NCI-H69 (cell line): Measurements from ENCODE around the gene POLR1C.
"Not testable (repeated sequence)": the region's sequence is repeated elsewhere in the genome, so short reads cannot be mapped to it uniquely, and the experiment has no call there.

Experiments
- DNase-seq: peaks from one replicate; lab custom pipeline; 2025; lab: John Stamatoyannopoulos, UW

The POLR1C gene

GRCh38 chr6:43516697-43517504 lies at the start of gene POLR1C, which contains the start of gene YIPF3:
Gene POLR1C (plus strand): TSS chr6:43517089. CDS start chr6:43517110, 21 bp downstream.
Gene YIPF3 (minus strand): TSS chr6:43516926. CDS start chr6:43516807, 119 bp downstream.
- DNase-seq = peak; percentile 99

DNA sequence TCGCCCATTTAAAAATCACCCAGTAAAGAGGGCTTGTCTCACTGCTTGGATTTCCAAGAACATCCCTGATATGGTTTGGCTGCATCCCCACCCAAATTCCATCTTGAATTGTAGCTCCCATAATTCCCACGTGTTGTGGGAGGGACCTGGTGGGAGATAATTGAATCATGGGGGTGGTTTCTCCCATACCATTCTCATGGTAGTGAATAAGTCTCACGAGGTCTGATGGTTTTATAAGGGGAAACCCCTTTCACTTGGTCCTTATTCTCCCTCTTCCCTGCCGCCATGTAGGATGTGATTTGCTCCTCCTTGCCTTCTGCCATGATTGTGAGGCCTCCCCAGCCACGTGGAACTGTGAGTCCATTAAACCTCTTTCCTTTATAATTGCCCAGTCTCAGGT lies 49.6 kb upstream of the POLR1C start:
- DNase-seq = not testable (repeated sequence)

DNA sequence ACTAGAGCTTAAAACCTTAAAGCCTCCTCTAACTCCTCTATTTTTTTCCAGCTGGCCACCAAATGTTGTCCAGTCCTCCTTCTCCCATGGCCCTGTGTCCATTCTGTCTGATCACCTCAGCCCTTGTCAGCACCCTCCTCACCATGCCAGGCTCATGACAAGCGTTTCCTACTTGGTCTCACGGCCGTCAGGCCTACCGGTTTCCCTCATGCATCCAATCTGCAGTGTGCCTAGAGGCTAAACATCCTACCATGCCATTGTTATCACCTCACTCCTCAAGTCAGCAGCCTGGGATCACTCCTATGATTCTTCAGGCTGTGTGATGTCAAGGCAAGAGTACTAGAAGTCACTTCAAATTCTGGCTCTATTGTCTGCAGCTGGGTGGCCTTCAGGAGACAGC lies 49.1 kb upstream of the POLR1C start:
- DNase-seq = no peak

DNA sequence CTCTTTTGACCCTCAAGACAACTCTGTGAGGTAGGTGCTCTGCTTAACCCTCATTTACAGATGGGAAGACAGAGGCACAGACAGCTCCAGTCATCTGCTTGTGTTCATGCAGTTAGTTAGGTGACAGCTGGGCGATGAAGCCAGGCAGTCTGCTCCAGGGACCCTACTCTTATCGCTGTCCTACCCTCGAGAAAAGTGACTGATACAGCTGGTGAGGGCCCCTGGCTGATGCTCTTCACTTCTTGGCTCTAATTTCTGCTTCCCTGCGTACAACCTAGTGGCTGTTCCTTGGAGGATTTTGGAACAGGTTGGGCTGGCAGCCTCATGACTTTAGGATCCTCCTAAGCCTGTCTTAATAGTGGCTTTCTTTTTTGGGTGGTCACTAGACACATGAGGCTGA lies 48.6 kb upstream of the POLR1C start:
- DNase-seq = no peak

- peak; percentile 76 for DNase-seq
These were observed 47.9 kb upstream of the POLR1C start for GRCh38 chr6:43468748-43469681.

GRCh38 chr6:43469947-43470346 lies 46.9 kb upstream of the POLR1C start:
- DNase-seq = no peak

DNA sequence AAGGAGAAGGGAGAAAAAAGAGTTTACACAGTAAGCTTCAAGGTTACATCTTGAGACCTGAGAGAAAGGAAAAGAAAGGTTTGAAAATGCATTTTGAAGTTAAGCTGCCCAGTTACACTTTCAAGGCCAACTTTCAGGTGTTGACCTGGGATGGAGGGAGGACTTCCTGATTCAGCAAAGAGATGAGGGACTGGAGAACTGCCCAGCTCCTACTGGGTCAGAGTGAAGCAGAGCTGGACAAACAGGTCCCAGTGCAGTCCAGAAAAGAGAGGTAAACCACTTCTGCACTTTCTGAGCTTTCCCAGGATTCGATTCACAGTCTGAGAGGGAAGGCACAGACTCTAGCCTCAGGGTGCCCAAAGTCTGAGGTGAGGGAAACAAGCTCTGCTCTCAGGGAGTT lies 45.5 kb upstream of the POLR1C start:
- no peak for DNase-seq

DNA sequence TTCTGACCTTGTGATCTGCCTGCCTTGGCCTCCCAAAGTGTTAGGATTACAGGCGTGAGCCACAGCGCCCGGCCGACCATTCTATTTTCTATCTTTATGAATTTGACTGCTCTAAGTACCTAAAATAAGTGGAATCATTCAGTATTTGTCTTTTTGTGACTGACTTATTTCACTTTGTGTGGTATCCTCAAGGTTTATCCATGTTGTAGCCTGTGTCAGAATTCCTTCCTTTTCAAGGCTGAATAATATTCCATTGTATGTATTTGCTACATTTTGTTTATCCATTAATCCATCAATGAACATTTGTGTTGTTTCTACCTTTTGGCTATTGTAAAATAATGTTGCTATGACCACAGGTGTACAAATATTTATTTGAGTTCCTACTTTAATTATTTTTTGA lies 44.4 kb upstream of the POLR1C start:
- DNase-seq = no peak

GRCh38 chr6:43475516-43475915 lies 41.4 kb upstream of the POLR1C start:
- DNase-seq = peak; percentile 80

GRCh38 chr6:43476746-43477145 lies 40.1 kb upstream of the POLR1C start:
- DNase-seq = no peak

- DNase-seq = peak; percentile 97
These were observed 39.5 kb upstream of the POLR1C start, which contains the start of gene TJAP1 for GRCh38 chr6:43477235-43478007. Gene TJAP1 (plus strand): TSS chr6:43477570. CDS start chr6:43499002, 21,432 bp downstream.

GRCh38 chr6:43478008-43478372 lies 38.9 kb upstream of the POLR1C start:
- DNase-seq = no peak

DNA sequence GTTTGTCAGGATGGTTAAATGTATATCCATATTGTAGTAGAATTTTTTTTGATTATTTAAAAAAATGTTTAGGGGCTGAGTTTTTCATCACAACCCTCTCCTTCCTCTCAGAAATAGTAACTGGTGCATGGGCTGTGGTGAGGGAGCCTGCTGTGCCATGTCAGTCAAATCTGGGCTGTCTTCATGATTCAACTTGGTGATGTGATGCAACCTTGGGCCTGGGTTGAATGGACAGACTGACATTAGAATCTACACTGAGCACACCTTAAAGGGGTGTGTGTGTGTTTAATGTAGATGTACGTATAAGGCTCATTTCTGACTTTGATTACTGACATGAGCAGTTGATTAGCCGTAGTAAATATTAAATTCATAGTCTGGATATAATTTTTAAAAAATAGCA lies 35.8 kb upstream of the POLR1C start:
- no peak for DNase-seq

GRCh38 chr6:43481591-43482236 lies 35.2 kb upstream of the POLR1C start:
- DNase-seq = no peak

DNA sequence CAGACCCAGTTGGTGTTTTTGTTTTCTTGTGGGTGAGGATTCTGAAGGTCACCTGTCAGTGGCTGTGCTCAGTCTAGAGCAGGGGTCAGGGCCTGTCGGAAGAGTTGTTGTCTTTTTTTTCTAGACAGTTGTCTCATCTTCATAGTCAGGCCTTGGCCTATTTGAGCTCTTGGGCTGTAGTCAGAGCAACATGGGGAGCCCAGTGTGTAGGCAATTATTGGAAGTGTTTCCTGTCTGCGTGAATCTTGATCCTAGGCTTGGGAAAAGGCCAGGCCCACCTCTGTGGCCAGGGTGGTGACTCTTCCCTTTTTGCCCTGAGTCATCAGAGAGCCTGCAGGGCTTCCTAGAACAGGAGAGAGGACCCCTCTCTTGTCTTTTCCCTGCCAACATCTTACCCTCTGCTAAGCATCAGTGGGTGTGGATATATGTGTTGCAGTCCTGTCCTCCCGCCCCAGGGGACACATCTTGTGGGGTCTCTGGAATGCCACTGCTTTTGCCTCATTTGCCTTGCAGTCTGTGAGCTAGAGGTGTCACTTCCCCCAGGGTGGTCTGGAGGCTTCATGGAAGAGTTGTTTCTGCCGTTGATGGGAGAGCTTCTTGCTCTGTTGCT lies 28.1 kb upstream of the POLR1C start:
- DNase-seq = no peak

DNA sequence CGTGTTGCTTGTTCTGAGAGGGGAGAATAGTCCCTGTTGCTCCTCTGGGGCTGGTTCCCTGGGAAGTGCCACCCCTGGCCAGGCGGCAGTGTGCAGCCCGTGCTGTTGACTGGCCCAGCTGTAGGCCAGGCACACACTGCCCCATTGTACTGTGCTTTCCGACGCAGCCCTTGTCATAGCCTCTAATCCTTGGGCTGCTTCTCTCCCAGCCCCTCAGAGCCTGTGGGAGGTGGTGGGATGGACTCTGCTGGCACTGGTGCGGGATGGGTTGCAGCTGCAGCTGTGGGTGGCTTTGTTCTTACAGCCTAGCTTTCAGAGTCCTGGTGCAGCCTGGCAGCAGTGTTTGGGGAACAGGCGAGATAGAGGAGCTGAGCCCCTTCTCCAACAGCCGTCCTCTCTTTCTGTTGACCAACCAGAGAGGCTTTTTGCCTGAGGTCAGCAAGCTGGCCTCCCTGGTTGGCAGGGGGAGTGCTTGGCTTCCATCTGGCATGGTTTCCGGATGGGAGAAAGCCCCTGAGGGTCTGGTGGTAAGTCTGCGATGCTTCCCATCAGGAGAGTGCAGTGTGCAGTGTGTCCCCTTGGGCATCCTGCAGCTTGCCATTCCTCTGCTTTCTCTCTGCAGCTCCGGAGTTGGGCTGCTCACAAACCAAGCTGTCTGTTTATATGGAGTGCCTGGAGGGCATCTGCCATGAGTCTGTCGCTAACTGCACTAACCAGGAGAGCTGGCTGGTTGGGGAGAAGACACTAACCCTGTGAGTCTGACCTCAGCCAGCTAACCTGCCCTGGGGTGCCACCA lies 27.4 kb upstream of the POLR1C start:
- no peak for DNase-seq

- no peak for DNase-seq
These were observed 26.4 kb upstream of the POLR1C start for GRCh38 chr6:43490523-43490939.

DNA sequence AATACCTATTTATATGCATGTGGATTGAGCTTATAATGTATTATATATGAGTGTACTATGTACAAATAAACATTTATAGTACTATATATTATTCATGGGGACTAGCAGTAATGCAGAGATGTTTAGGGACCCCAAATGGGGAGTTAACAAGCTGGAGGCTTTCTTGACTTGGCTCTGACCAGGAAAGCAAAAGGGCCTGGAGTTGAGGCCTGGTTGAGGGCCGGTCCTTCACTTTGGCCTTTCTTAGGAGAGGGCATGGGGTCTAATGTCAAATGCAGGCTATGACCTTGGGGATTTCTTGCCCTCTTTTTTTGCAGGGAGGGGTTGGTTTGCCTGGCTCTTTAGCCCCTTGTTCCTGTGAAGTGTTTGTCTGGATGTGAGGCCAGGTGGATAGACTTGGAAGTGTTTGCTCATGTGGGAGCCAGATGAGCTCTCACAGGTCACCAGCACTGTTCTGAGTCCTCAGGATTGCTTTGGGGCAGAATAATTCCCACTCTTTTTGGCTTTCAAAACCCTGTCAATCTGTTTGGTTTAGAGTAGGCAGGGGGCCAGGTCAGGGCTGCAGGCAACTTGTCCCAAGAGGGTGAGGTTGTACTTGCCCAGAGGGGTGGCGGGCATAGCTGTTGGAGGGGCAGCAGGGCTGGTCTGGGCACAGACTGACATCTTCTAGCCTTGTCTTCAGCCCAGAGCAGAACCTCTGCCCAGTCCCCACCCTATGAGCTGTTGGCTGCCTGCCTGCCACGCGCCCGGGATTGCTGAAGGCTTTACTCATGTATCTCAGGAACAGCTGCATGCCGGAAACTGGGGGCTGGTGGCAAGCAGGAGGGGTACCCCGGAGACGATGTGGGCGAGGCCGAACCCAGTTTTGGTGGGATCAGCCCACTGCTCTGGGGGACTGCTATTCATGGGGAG lies 24.9 kb upstream of the POLR1C start:
- peak; percentile 17 for DNase-seq

GRCh38 chr6:43492673-43493072 lies 24.2 kb upstream of the POLR1C start:
- DNase-seq = no peak
